ENCODE results near the gene COPS3. TPM values are rescaled to one million over a fixed set of nuclear protein-coding genes. Genes with fewer than 3 reads are reported as not detected.
"Not testable (repeated sequence)": the region's sequence is repeated elsewhere in the genome, so short reads cannot be mapped to it uniquely, and the experiment has no call there.

Gene COPS3
- polyA plus RNA-seq, 1 experiment = 73.3 TPM

DNA sequence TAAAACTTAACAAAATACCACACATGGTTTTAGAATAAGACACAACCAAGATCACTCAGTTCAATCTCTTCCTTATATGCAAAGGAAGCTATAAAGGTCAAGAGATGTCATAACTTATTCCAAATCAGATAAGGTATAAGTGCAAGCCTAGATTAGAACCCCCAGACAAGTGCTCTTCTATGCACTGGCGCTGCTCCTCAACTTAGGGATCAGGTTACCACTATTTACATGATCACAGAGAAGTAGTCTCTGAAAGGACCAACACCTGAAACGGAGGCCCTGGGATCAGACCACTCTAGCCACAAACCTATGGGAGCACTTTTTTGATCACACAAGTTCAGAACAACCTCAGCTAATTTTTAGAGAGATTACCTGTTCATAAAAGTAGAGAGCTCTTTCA, 16.6 kb downstream of the COPS3 start:
- no peak for DNase-seq (ENCODE audit: low read depth)
- no peak overlapping the region for H3K4me3 ChIP-seq (ENCODE audit: low read depth, low read length)
- no peaks in the 10 kb centered on the region for H3K27me3 ChIP-seq (ENCODE audit: control insufficient read depth, insufficient read depth, low read length)
- ChIA-PET CTCF (no interaction called here), POLR2A (no interaction called here)
- H3K36me3 ChIP-seq (ENCODE audit: control insufficient read depth, insufficient read depth, low read length) = peaks cover 13% of the 10 kb centered on the region
- TF ChIP-seq, protein P1, sequence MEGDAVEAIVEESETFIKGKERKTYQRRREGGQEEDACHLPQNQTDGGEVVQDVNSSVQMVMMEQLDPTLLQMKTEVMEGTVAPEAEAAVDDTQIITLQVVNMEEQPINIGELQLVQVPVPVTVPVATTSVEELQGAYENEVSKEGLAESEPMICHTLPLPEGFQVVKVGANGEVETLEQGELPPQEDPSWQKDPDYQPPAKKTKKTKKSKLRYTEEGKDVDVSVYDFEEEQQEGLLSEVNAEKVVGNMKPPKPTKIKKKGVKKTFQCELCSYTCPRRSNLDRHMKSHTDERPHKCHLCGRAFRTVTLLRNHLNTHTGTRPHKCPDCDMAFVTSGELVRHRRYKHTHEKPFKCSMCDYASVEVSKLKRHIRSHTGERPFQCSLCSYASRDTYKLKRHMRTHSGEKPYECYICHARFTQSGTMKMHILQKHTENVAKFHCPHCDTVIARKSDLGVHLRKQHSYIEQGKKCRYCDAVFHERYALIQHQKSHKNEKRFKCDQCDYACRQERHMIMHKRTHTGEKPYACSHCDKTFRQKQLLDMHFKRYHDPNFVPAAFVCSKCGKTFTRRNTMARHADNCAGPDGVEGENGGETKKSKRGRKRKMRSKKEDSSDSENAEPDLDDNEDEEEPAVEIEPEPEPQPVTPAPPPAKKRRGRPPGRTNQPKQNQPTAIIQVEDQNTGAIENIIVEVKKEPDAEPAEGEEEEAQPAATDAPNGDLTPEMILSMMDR (IDR thresholded peaks at IDR 0.05; ENCODE audit: insufficient read depth, low read depth, low read length) = no peak

DNA sequence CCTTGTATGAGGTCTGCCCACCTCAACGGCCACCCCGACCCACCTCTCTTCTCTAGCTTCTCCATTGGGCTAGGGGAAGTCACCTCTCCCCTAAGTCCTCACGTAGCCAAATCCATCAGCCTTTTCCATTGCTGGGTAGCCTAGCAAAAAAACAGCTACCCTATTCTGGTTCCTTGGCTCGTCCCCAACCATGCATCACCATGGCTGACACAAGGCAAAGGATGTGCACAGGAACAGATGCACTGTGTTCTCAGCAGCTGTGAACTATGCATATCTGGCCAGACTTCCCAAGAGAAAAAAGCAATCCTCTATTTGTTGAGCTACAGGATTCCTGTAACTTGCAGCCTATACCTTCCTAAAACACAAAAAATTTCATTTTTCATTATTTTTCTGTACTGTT, 22.0 kb downstream of the COPS3 start:
- TF ChIP-seq, protein P1 (IDR thresholded peaks at IDR 0.05; ENCODE audit: insufficient read depth, low read depth, low read length) = no peak
- DNase-seq (ENCODE audit: low read depth) = no peak
- POLR2A ChIA-PET = no interaction called here
- Histone ChIP-seq H3K36me3 (ENCODE audit: control insufficient read depth, insufficient read depth, low read length) (peaks cover 7% of the 10 kb centered on the region), H3K27me3 (ENCODE audit: control insufficient read depth, insufficient read depth, low read length) (no peaks in the 10 kb centered on the region), H3K4me3 (ENCODE audit: low read depth, low read length) (no peak overlapping the region)
- CTCF ChIA-PET = interaction anchor here (0.9 to 1.5 kb wide), 2 partner anchors 10 to 16 kb away, joined by 4 to 5 read pairs; no protein-coding TSS in a partner anchor

DNA sequence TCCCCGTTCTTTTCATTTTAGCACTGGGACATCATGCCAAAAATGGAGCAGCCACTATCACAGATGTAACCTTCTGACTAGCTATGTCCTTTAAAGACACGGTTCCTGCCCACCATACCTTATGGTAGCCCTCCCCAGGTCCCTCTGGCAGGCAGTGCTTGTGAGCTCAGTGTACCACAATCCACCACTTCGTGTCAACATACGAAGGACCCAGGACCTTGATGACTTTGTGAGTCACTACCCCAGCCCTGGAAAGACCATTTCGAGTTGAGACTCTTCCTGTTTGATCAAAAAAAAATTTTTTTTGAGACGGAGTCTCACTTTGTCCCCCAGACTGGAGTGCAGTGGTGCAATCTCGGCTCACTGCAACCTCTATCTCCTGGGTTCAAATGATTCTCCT, 23.0 kb downstream of the COPS3 start:
- CTCF ChIA-PET = interaction anchor here (0.7 to 1.5 kb wide), 2 partner anchors 14 to 17 kb away, joined by 3 to 5 read pairs; no protein-coding TSS in a partner anchor
- H3K4me3 ChIP-seq (ENCODE audit: low read depth, low read length) = no peak overlapping the region
- DNase-seq (ENCODE audit: low read depth) = no peak
- H3K27me3 ChIP-seq (ENCODE audit: control insufficient read depth, insufficient read depth, low read length) = no peaks in the 10 kb centered on the region
- TF ChIP-seq, protein P1 (IDR thresholded peaks at IDR 0.05; ENCODE audit: insufficient read depth, low read depth, low read length) = no peak
- POLR2A ChIA-PET = interaction anchor here (0.6 kb wide), 1 partner anchor 9 kb away, joined by 8 read pairs; no protein-coding TSS in a partner anchor
- H3K36me3 ChIP-seq (ENCODE audit: control insufficient read depth, insufficient read depth, low read length) = peaks cover 8% of the 10 kb centered on the region

DNA sequence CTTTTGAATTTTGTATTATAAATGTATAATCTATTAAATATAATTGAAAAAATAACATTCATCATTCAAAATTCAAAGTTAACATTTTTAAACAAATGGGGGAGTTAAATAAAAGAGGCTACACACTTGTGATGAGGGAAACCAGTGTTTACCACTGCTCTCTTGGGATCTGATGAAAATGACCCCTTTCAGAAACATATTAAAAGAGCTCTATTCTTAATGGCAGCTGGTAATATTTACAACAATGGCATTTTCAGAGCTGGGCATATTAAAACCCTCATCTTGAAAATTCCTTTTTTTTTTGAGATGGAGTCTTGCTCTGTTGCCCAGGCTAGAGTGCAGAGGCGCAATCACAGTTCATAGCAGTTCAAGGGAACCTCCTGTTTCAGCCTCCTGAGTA, 24.7 kb downstream of the COPS3 start:
- ChIA-PET CTCF (interaction anchor here (0.7 kb wide), 1 partner anchor 15 kb away, joined by 4 read pairs; no protein-coding TSS in a partner anchor), POLR2A (no interaction called here)
- TF ChIP-seq, protein P1 (IDR thresholded peaks at IDR 0.05; ENCODE audit: insufficient read depth, low read depth, low read length) = no peak
- no peak overlapping the region for H3K4me3 ChIP-seq (ENCODE audit: low read depth, low read length)
- no peaks in the 10 kb centered on the region for H3K27me3 ChIP-seq (ENCODE audit: control insufficient read depth, insufficient read depth, low read length)
- no peak for DNase-seq (ENCODE audit: low read depth)
- H3K36me3 ChIP-seq (ENCODE audit: control insufficient read depth, insufficient read depth, low read length) = peaks cover 8% of the 10 kb centered on the region

DNA sequence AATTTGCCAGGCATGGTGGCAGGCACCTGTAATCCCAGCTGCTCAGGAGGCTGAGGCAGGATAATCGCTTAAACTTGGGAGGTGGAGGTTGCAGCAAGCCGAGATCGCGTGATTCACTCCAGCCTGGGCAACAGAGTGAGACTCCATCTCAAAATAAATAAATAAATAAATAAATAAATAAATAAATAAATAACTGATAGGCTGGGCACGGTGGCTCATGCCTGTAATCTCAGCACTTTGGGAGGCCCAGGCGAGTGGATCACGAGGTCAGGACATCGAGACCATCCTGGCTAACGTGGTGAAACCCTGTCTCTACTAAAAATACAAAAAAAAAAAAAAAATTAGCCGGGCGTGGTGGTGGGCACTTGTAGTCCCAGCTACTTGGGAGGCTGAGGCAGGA, 25.4 kb downstream of the COPS3 start:
- CTCF ChIA-PET; H3K4me3 ChIP-seq (ENCODE audit: low read depth, low read length); DNase-seq (ENCODE audit: low read depth); POLR2A ChIA-PET; H3K27me3 ChIP-seq (ENCODE audit: control insufficient read depth, insufficient read depth, low read length); H3K36me3 ChIP-seq (ENCODE audit: control insufficient read depth, insufficient read depth, low read length): not testable (repeated sequence)

DNA sequence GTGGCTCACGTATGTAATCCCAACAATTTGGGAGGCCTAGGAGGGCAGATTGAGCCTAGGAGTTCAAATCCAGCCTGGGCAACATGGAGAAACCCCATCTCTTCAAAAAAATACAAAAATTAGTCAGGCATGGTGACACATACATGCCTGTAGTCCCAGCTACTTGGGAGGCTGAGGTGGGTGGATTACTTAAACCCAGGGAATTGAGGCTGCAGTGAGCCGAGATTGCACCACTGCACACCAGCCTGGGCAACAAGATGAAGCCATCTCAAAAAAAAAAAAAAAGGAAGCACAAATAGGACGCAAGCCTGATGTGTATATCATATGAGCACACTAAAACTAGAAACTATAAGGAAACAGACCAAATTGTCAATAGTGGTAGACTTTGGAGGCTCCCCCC, 27.0 kb downstream of the COPS3 start:
- ChIA-PET CTCF (interaction anchor here (1.3 kb wide), 1 partner anchor 9 kb away, joined by 3 read pairs; no protein-coding TSS in a partner anchor), POLR2A (no interaction called here)
- H3K36me3 ChIP-seq (ENCODE audit: control insufficient read depth, insufficient read depth, low read length) = peaks cover 6% of the 10 kb centered on the region
- no peak overlapping the region for H3K4me3 ChIP-seq (ENCODE audit: low read depth, low read length)
- TF ChIP-seq, protein P1 (IDR thresholded peaks at IDR 0.05; ENCODE audit: insufficient read depth, low read depth, low read length) = no peak
- no peaks in the 10 kb centered on the region for H3K27me3 ChIP-seq (ENCODE audit: control insufficient read depth, insufficient read depth, low read length)
- no peak for DNase-seq (ENCODE audit: low read depth)

Measured in BJ (cell line).